Inflammatory macrophage treated with lipopolysaccharide for 4 hours (primary cell): Measurements from ENCODE around the gene PTGS2.

Source experiments
- DNase-seq: peaks from one replicate; pipeline ENCODE4 v3.0.0-alpha.2; 2020

Gene PTGS2

GRCh38 chr1:186680245-186681061 lies at the start of gene PTGS2:
Gene PTGS2, minus strand, starts transcription at chr1:186680423. Its CDS starts 133 bp downstream, at chr1:186680290.
- DNase-seq: peak; percentile 96

DNA sequence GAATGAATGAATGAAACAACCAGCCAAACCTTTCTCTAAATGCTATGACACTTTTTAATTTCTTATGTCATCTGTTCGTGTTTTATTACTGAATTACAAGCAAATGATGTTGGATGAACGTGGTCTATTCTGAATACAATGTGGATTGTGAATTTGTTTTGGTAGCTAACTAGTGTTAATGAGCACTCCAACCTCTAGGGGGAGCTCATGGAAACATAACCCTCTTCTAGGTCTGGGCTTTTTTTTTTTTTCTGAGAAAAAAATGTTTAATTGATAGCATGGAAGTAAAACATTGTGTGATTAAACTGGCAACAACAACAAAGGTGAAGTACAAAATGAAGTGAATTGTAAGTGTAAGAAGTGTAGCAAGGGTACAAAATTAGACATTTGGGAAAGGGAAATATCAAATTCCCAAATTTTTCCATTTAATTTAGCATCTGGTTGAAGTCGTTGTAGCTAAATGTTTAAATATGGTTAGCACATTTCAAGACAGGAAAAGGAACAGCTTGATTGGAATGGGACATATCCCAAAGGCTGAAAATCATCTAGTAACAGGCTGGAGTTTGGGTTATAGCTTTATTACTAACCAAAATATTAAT lies 42.6 kb upstream of the PTGS2 start:
- peak; percentile 78 for DNase-seq

DNA sequence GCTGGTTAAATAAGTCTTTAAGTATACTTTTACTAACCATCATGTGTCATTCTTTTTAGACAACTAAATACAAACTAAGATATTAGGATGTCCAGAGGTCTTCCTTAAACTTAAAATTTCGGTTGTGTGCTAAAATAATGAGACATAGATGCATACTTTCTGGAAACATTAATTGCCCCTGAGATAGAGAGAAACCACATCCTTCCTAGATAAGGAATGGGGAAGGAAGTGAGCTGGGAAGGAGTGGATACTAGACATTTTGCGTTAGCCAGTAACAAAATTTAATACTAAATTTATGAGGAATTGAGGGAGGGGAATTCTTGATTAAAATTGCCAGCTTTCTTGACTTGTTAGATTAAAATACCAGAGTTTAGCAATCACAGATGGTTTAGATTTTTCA lies 37.1 kb upstream of the PTGS2 start:
- no peak for DNase-seq

DNA sequence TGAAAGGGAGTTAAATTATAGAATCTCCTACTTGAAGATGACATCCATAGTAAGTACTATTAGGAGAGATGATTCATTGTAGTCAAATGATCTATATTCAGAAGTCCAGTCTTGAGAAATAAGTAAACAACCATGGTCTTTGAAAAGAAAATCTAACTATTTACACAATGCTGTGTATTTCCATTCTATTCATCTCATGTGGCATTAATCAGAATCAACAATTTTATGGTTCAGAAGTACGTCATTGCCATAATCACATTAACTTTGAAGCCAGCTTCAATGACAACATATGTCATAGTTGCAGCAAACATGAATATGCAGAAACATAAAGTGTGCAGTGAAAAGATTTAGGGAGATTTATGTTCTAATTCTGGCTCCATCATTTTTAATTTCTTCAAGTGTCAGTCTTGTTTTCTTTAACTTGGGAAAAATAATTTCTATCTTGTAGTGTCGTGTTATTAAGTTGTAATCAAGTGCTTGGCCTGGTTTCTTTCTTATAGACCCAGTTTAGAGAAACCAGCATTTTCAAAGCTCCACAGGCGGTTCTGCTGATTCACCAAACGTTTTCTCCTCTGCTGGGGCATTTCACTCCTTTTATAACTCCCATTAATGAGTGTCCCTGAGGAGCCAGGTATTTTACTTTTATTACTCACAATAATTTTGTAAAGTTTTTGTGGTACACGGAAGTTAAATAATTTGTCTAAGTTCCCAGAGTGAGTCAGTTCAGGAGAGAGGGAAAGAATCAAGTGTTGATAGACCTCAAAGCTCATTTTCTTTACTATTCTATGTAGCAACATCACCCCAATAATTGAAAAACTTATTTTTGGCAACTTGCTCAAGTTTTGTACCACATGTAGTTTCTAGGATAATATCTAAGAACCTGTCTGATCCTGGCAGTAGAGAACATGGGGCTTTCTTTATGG lies 35.9 kb upstream of the PTGS2 start:
- peak; percentile 61 for DNase-seq

DNA sequence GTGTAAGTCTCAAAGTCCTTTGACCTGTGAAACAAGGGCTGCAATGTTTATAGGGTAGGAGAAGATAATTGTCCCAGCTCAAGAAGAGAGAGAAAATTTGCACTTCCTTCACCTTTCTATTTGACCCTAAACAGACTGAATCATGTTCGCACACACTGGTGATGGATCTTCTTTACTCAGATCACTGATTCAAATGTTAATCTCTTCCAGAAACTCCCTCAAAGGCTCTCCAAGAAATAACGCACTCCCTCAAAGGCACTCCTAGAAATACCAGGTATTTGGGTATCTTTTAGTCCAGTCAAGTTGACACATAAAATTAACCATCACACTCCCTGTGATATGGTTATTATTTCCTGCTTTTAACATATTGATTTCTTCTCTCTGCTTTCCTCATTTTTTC lies 30.5 kb upstream of the PTGS2 start:
- DNase-seq: no peak

- peak; percentile 76 for DNase-seq
These were observed 28.5 kb upstream of the PTGS2 start for GRCh38 chr1:186708694-186709097.

DNA sequence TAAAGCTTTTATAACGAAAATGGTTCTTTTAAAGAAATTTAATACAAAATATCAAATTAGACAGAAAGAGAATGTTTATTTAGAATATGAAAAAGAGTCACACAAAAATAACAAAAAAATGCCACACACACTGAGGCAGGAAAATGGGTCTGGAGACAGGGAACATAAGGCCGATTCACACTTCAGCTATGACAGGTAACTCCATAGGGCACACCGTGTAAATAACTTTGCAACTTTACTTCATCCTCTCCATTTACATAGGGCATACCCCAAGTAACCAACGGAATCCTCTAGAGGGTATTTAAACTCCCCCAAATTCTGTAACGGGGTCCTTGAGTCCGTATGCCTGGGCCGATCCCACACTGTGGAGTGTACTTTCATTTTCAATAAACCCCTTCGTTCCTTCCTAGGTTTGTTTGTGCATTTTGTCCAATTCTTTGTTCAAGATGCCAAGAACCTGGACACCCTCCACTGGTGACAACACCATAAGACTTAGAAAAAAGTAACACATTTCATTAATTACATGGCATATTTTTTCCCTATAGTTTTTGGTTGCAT lies 23.1 kb upstream of the PTGS2 start:
- no peak for DNase-seq

DNA sequence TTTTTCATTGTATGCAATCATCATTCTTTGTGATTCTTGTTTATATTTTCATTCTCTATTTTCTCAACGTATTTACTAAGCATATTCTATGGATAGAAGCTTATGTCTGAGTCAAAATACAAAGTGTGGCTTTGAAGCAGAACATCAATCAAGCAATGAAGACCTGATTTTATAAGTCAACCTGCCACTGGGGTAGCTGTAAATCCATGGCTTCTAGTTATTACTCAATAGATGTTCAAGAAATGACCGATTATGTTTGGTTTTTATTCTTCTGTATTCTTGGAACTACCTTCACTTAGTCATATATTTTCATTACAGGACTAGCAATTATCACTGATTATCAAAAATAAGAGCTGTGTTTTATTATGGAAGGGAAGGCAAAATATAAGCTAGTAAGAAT lies 20.5 kb upstream of the PTGS2 start:
- no peak for DNase-seq

GRCh38 chr1:186699519-186699918 lies 19.3 kb upstream of the PTGS2 start:
- DNase-seq: no peak

- DNase-seq: no peak
These were observed 9.7 kb upstream of the PTGS2 start for GRCh38 chr1:186689907-186690306.

DNA sequence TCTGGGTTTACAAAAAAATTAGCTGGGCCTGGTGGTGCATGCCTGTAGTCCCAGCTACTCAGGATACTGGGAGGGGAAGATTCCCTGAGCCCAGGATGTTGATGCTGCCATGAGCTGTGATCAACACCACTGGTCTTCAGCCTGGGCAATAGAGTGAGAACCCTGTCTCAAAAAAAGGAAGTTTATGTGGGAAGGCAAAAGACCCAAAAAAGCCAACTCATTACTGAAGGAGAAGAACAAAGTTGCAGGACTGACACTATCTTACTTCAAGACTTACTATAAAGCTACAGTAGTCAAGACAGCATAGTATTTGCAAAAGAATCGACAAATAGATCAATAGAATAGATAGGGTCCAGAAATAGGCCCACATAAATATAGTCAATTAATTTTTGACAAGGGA lies 9.2 kb upstream of the PTGS2 start:
- peak; percentile 29 for DNase-seq

GRCh38 chr1:186683652-186684410 lies 3.6 kb upstream of the PTGS2 start:
- peak; percentile 81 for DNase-seq

- peak; percentile 71 for DNase-seq
These were observed 2.5 kb upstream of the PTGS2 start for GRCh38 chr1:186682736-186683135.

DNA sequence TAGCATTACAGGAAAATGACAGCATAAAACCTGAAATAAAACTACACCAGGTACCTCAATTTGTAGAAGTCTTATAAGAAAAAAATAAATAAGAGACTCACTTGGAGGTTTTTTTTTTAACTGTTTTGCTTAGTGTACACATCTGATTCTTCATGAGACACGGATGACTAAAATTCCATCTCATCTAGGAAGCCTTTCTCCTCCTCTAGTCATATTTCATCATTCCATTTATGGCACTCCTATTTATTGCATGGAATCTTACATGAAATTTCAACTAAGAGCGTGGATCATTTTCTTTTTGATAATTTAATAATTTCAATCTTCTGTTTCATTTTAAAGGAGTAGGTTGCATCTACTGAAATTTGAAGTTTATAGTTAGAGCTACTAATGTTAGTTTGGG lies 1.6 kb upstream of the PTGS2 start:
- peak; percentile 62 for DNase-seq

DNA sequence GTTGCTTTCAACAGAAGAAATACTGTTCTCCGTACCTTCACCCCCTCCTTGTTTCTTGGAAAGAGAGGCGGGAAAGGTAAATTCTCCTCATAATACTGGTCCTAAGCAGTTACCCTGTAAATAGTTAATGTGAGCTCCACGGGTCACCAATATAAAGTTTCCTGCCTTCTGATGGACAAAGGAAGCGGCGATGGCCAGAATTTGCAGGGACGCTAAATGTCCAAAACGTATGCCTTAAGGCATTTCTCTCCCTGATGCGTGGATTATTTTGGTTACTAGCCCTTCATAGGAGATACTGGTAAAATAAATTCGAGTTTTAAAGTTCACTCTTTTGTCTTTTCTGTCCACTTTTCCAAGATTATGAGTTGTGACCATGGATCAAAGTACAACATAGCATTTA lies 898 bp upstream of the PTGS2 start:
- peak; percentile 18 for DNase-seq

GRCh38 chr1:186679924-186680244 lies 339 bp downstream of the PTGS2 start:
- DNase-seq: no peak

- peak; percentile 37 for DNase-seq
These were observed 2.1 kb downstream of the PTGS2 start for GRCh38 chr1:186678155-186678554.

DNA sequence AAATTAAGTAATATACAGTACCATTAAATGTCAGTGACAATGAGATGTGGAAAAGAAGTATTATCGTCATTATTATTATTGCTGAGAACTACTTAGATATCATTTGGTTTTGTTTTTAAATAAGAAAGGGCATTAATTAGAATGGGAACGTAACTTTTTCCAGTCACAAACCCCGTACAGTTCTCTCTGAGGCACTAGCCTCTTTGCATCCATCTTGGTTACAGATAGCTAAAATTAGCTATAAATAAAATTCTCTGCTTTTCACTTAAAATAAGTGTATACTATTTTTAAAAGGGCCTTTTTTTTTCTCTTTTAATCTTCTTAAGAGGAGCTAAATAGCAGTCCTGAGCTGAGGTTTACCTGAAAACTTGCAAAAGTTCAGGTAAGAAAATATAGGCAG lies 7.6 kb downstream of the PTGS2 start:
- peak; percentile 27 for DNase-seq

DNA sequence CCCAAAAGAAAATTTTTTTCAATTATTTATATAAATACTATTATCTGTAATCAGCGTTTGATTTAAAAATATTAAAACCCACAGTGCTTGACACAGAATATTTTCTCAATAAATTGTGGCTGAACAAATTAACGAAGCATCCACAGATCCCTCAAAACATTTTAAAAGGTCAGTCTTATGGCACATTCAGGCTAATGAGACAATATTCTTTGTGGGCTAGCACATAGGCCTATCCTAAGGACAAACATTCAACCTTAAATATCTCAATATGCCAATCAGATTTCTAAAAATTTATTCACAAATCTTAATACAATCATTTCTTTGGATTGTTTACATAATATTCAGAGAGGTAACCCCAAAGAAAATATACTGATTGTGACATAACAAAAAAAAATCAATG lies 8.1 kb downstream of the PTGS2 start:
- peak; percentile 16 for DNase-seq

DNA sequence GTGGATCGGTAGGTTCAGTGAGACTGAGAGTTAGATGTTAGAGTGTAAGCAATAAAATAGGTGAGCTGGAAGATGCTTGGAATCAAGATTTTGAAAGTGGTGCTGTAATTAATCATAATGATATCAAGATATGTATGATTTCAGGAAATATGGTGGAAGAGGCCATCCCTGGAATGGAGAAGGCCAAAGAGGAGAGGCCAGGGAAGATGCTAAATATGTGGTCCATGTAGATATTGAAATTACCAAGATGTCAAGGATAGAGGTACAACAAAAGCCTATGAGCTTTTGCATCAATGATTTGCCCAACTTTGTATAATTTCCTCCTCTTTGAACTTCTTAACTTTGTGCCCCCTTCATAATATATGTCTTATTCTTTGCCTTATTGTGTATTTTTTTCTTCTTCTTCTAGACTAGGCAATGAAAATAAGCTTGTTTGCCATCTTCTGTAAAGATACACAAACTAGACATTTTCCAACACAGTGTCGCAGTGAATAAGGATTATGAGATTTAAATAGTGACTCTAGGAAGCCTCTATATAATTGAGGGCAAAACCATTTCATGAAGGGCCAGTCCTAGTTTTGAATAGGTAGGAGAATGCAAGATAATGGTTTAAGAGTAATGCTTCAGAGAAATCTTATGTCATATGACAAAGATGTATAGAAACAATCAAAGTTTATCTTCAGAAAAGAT lies 8.9 kb downstream of the PTGS2 start:
- DNase-seq: peak; percentile 48

GRCh38 chr1:186670297-186671135 lies 9.7 kb downstream of the PTGS2 start:
- DNase-seq: peak; percentile 62
